ENCODE measurements around the gene APOH.

- TF ChIP-seq CTCF (IDR thresholded peaks at IDR 0.05) (no peak), EZH2phosphoT487 (IDR thresholded peaks at IDR 0.05) (no peak)
These were observed 45.7 kb downstream of the APOH start for GRCh38 chr17:66183529-66183928.
